Peyer's patch (tissue), 4 donors: ENCODE results near the gene NBPF19. TPM values are rescaled to one million over a fixed set of nuclear protein-coding genes. Genes with fewer than 3 reads are reported as not detected.
A peak's percentile ranks its signal among the peaks of the same experiment; 100 is the strongest.
"Not testable (repeated sequence)": the region's sequence is repeated elsewhere in the genome, so short reads cannot be mapped to it uniquely, and the experiment has no call there.

ENCODE experiments used
- DNase-seq, 3 donors: peaks; one replicate each; pipeline ENCODE4 v3.0.0-alpha.2; 2017 to 2019
- H3K27ac ChIP-seq, 4 donors: fragments of 200-600 bp; sonication (generic); one replicate each; pipeline ENCODE4 v1.5.1; 2016 to 2019
- H3K27me3 ChIP-seq, 2 donors: fragments of 200-600 bp; sonication (generic); one replicate each; pipeline ENCODE4 v1.5.1; 2019
- H3K36me3 ChIP-seq, 3 donors: fragments of 200-600 bp; sonication (generic); one replicate each; pipeline ENCODE4 v1.5.1; 2016 to 2019
- H3K4me1 ChIP-seq, 4 donors: fragments of 200-600 bp; sonication (generic); one replicate each; pipeline ENCODE4 v1.5.1; 2016 to 2019
- H3K4me3 ChIP-seq, 4 donors: fragments of 200-600 bp; sonication (generic); 1 replicate in 3 of 4; 2 replicates in 1 of 4; pipeline ENCODE4 v1.5.1; 2016 to 2019; ENCODE audit warnings: mild to moderate bottlenecking in 1 of 4
- H3K9me3 ChIP-seq, 4 donors: fragments of 200-600 bp; sonication (generic); one replicate each; pipeline ENCODE4 v1.5.1; 2016 to 2019; ENCODE audit warnings: mild to moderate bottlenecking in 1 of 4
- total RNA-seq, 4 donors: library from RNA; depleted of rRNA; stranded (reverse); fragments of >200 nt; gene quantifications; one replicate each; pipeline ENCODE4 v1.1.0, GENCODE V29; 2016
- TF ChIP-seq, protein P1 (sequence below), 6 experiments: fragments of 450-650 bp in 4 of 6; fragments of 200-600 bp in 2 of 6; sonication (generic) in 1 of 6; IDR thresholded peaks; one replicate each; pipeline ENCODE4 v1.5.1; 2017 to 2019; ENCODE audit warnings: antibody characterized with exemption in 6 of 6, mild to moderate bottlenecking in 3 of 6, moderate library complexity in 1 of 6

Gene NBPF19
- 10 to 100 TPM; 13.9 to 41.3 (median 21.9) TPM for total RNA-seq

GRCh38 chr1:149474745-149475144, at the start of gene NBPF19:
TSS of gene NBPF19 (plus strand) at chr1:149475045. CDS start at chr1:149475933, 888 bp downstream.
- H3K27ac ChIP-seq, H3K9me3 ChIP-seq, H3K27me3 ChIP-seq, H3K4me3 ChIP-seq, H3K4me1 ChIP-seq, DNase-seq, H3K36me3 ChIP-seq: not testable (repeated sequence)

DNA sequence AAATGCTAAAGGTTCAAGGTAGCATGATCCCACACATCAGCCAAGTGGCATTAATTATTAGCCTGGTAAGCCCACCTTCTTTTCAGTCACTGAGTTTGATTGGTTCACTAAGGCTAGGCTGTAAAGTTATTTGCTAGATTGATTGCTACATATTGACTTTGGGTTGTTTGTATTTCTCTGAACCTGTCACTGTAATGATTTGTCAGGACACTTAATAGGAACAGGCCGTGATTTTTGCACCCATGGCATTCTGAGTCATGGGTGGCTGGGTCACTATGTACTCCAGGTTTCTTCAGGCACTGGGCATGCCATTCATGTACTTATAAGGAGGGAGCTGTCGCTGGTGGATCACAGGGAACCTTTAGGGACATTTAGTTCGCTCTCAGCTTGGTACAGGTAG, 46.5 kb upstream of the NBPF19 start:
- not testable (repeated sequence) for H3K4me1 ChIP-seq, H3K27me3 ChIP-seq, H3K9me3 ChIP-seq, H3K4me3 ChIP-seq, H3K27ac ChIP-seq, H3K36me3 ChIP-seq
- peak in 1 of 3 donors; percentile 70 for DNase-seq

GRCh38 chr1:149445451-149445850, 29.4 kb upstream of the NBPF19 start:
- H3K27ac ChIP-seq, H3K36me3 ChIP-seq, H3K4me1 ChIP-seq, H3K9me3 ChIP-seq, H3K27me3 ChIP-seq, H3K4me3 ChIP-seq: not testable (repeated sequence)
- DNase-seq = peak in 2 of 3 donors; percentile 16 to 44

- not testable (repeated sequence) for H3K36me3 ChIP-seq, DNase-seq, H3K27ac ChIP-seq
These were observed 22.6 kb upstream of the NBPF19 start for GRCh38 chr1:149452196-149452595.

GRCh38 chr1:149452652-149453051, 22.2 kb upstream of the NBPF19 start:
- not testable (repeated sequence) for H3K9me3 ChIP-seq, H3K27ac ChIP-seq, H3K27me3 ChIP-seq, H3K36me3 ChIP-seq, H3K4me3 ChIP-seq, H3K4me1 ChIP-seq, DNase-seq

More at GRCh38 chr1:149452196-149452595, 22.6 kb upstream of the NBPF19 start:
- H3K4me1 ChIP-seq, H3K9me3 ChIP-seq, H3K27me3 ChIP-seq, H3K4me3 ChIP-seq: not testable (repeated sequence)

- H3K4me3 ChIP-seq = peak overlapping the region; percentile 41 to 46 (median 45)
- peak; percentile 47 to 68 (median 48) for DNase-seq
- H3K27ac ChIP-seq = peak overlapping the region; percentile 17 to 74 (median 62)
- H3K36me3 ChIP-seq, H3K9me3 ChIP-seq, H3K27me3 ChIP-seq, H3K4me1 ChIP-seq: not testable (repeated sequence)
- TF ChIP-seq, protein P1, sequence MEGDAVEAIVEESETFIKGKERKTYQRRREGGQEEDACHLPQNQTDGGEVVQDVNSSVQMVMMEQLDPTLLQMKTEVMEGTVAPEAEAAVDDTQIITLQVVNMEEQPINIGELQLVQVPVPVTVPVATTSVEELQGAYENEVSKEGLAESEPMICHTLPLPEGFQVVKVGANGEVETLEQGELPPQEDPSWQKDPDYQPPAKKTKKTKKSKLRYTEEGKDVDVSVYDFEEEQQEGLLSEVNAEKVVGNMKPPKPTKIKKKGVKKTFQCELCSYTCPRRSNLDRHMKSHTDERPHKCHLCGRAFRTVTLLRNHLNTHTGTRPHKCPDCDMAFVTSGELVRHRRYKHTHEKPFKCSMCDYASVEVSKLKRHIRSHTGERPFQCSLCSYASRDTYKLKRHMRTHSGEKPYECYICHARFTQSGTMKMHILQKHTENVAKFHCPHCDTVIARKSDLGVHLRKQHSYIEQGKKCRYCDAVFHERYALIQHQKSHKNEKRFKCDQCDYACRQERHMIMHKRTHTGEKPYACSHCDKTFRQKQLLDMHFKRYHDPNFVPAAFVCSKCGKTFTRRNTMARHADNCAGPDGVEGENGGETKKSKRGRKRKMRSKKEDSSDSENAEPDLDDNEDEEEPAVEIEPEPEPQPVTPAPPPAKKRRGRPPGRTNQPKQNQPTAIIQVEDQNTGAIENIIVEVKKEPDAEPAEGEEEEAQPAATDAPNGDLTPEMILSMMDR (IDR thresholded peaks at IDR 0.05) = peak in 2 of 6 experiments; percentile 16 to 17
These were observed 83.5 kb downstream of the NBPF19 start for GRCh38 chr1:149558350-149558825.

GRCh38 chr1:149561806-149562205, 87.0 kb downstream of the NBPF19 start:
- not testable (repeated sequence) for H3K9me3 ChIP-seq, H3K27ac ChIP-seq, H3K27me3 ChIP-seq, H3K4me1 ChIP-seq, DNase-seq, H3K4me3 ChIP-seq, H3K36me3 ChIP-seq

DNA sequence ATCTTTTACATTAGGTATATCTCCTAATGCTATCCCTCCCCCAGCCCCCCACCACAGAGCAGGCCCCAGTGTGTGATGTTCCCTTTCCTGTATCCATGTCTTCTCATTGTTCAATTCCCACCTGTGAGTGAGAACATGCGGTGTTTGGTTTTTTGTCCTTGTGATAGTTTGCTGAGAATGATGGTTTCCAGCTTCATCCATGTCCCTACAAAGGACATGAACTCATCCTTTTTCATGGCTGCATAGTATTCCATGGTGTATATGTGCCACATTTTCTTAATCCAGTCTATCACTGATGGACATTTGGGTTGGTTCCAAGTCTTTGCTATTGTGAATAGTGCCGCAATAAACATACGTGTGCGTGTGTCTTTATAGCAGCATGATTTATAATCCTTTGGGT, 90.6 kb downstream of the NBPF19 start:
- not testable (repeated sequence) for DNase-seq, H3K27ac ChIP-seq, H3K4me3 ChIP-seq, H3K9me3 ChIP-seq, H3K36me3 ChIP-seq, H3K4me1 ChIP-seq, H3K27me3 ChIP-seq

DNA sequence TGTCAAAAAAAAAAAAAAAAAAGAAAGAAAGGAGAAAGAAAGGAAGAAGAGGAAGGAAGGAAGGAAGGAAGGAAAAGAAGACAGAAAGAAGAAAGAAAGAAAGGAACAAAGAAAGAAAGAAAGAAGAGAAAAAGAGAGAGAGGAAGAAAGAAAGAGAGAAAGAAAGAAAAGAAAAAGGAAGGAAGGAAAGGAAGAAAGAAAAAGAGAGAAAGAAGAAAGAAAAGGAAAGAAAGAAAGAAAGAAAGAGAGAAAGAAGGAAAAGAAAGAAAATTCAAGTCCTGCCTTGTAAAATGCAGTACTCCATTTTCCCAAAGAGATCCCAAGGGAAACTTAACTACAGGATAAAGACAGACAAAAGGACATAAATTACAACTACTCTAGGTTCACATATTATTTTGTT, 97.9 kb downstream of the NBPF19 start:
- not testable (repeated sequence) for H3K9me3 ChIP-seq, H3K27me3 ChIP-seq, H3K27ac ChIP-seq, H3K4me1 ChIP-seq, H3K36me3 ChIP-seq, H3K4me3 ChIP-seq, DNase-seq

DNA sequence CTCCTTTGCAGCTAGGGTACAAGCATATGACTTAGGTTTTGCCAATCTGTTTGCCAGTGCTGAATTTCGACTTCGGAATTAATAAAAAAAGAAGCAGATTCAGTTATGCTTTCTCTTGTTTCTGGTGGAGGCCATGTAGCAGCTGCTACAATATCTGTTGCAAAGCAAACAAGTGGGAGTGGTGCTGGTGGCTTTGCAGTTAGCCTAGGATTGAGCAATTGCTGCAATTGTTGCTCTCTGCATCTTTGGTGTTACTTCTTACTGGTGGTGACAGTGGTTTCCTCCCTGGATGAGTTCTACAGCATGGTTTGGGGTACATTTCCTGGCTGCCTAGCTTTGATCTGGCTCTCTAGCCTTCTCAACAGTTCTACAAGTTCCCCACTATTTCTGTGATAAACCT, 110.7 kb downstream of the NBPF19 start:
- not testable (repeated sequence) for H3K4me3 ChIP-seq, H3K27ac ChIP-seq, H3K27me3 ChIP-seq, H3K9me3 ChIP-seq, H3K4me1 ChIP-seq, H3K36me3 ChIP-seq
- peak in 2 of 3 donors; percentile 15 to 69 for DNase-seq

Other genes starting within 250 kb of the NBPF19 start
- not detected for gene PPIAL4C, start 108.8 kb downstream of the NBPF19 start, total RNA-seq